KMS-11 (cell line): Measurements from ENCODE around the gene BTBD16.

Experiments
- H2AFZ ChIP-seq: fragments of 200-600 bp; sonication (generic); 2 replicates; pipeline ENCODE4 v1.6.1; 2016; ENCODE audit warnings: antibody characterized with exemption, mixed run types, low read depth
- H3K27ac ChIP-seq: fragments of 200-600 bp; sonication (generic); 2 replicates; pipeline ENCODE4 v1.6.1; 2016; ENCODE audit warnings: mild to moderate bottlenecking, mixed run types
- H3K27me3 ChIP-seq: fragments of 200-600 bp; sonication (generic); 2 replicates; pipeline ENCODE4 v1.6.1; 2017; ENCODE audit warnings: mild to moderate bottlenecking, low read depth, mixed run types, moderate library complexity; ENCODE audit not compliant: insufficient read depth
- H3K36me3 ChIP-seq: fragments of 200-600 bp; sonication (generic); 2 replicates; pipeline ENCODE4 v1.6.1; 2017; ENCODE audit warnings: mild to moderate bottlenecking, mixed run types; ENCODE audit not compliant: insufficient read depth
- H3K4me1 ChIP-seq: fragments of 200-600 bp; sonication (generic); 2 replicates; pipeline ENCODE4 v1.6.1; 2016; ENCODE audit warnings: mild to moderate bottlenecking, low read depth, mixed run types; ENCODE audit not compliant: poor library complexity, severe bottlenecking
- H3K4me2 ChIP-seq: fragments of 200-600 bp; sonication (generic); 2 replicates; pipeline ENCODE4 v1.7.0; 2016; ENCODE audit warnings: mild to moderate bottlenecking, mixed run types
- H3K4me3 ChIP-seq: fragments of 200-600 bp; sonication (generic); IDR thresholded peaks from 2 replicates; pipeline ENCODE4 v1.6.1; 2017; ENCODE audit warnings: low read depth, low read length, mixed read lengths; ENCODE audit not compliant: insufficient read depth
- H3K79me2 ChIP-seq: fragments of 200-600 bp; sonication (generic); 2 replicates; pipeline ENCODE4 v1.6.1; 2016; ENCODE audit warnings: low read depth, mixed run types; ENCODE audit not compliant: insufficient read depth
- H3K9ac ChIP-seq: fragments of 200-600 bp; sonication (generic); 2 replicates; pipeline ENCODE4 v1.6.1; 2016; ENCODE audit warnings: mild to moderate bottlenecking, mixed run types
- H4K20me1 ChIP-seq: fragments of 200-600 bp; sonication (generic); 2 replicates; pipeline ENCODE4 v1.6.1; 2016; ENCODE audit warnings: mild to moderate bottlenecking, mixed run types; ENCODE audit not compliant: insufficient read depth
- CTCF ChIP-seq: fragments of 200-600 bp; sonication (generic); conservative IDR thresholded peaks from 2 replicates; pipeline ENCODE4 v1.6.1; 2017; ENCODE audit warnings: low read depth, mild to moderate bottlenecking, antibody characterized with exemption, low read length, moderate library complexity, mixed read lengths

Gene BTBD16

GRCh38 chr10:122244001-122244975 is 26.8 kb upstream of the BTBD16 start:
- H4K20me1 ChIP-seq = no peaks in the 10 kb centered on the region
- no peak overlapping the region for H3K4me2 ChIP-seq
- no peak overlapping the region for H3K9ac ChIP-seq
- no peaks in the 10 kb centered on the region for H3K27me3 ChIP-seq
- no peak overlapping the region for H3K4me3 ChIP-seq
- no peak for TF ChIP-seq CTCF
- no peaks in the 10 kb centered on the region for H3K36me3 ChIP-seq
- no peak overlapping the region for H3K27ac ChIP-seq
- no peak overlapping the region for H2AFZ ChIP-seq
- H3K79me2 ChIP-seq = no peaks in the 10 kb centered on the region
- H3K4me1 ChIP-seq = no peaks in the 10 kb centered on the region

- no peak overlapping the region for H3K4me2 ChIP-seq
- TF ChIP-seq CTCF = no peak
- no peak overlapping the region for H2AFZ ChIP-seq
- no peak overlapping the region for H3K27ac ChIP-seq
- H4K20me1 ChIP-seq = no peaks in the 10 kb centered on the region
- H3K79me2 ChIP-seq = no peaks in the 10 kb centered on the region
- no peaks in the 10 kb centered on the region for H3K4me1 ChIP-seq
- no peaks in the 10 kb centered on the region for H3K27me3 ChIP-seq
- H3K4me3 ChIP-seq = no peak overlapping the region
- no peaks in the 10 kb centered on the region for H3K36me3 ChIP-seq
- no peak overlapping the region for H3K9ac ChIP-seq
Measured at GRCh38 chr10:122245136-122245535, 26.0 kb upstream of the BTBD16 start.

- Histone ChIP-seq H3K27ac (no peak overlapping the region), H3K4me2 (no peak overlapping the region), H2AFZ (no peak overlapping the region), H3K4me1 (no peaks in the 10 kb centered on the region), H3K27me3 (no peaks in the 10 kb centered on the region), H3K79me2 (no peaks in the 10 kb centered on the region), H3K36me3 (no peaks in the 10 kb centered on the region), H3K4me3 (no peak overlapping the region), H4K20me1 (no peaks in the 10 kb centered on the region), H3K9ac (no peak overlapping the region)
- TF ChIP-seq CTCF = no peak
Measured at GRCh38 chr10:122245897-122246296, 25.2 kb upstream of the BTBD16 start.

- Histone ChIP-seq H3K36me3 (no peaks in the 10 kb centered on the region), H3K27me3 (no peaks in the 10 kb centered on the region), H3K4me3 (no peak overlapping the region), H3K27ac (no peak overlapping the region), H2AFZ (no peak overlapping the region), H3K4me2 (no peak overlapping the region), H3K9ac (no peak overlapping the region), H3K79me2 (no peaks in the 10 kb centered on the region), H4K20me1 (no peaks in the 10 kb centered on the region), H3K4me1 (no peaks in the 10 kb centered on the region)
- no peak for TF ChIP-seq CTCF
Measured at GRCh38 chr10:122246830-122247520, 24.1 kb upstream of the BTBD16 start.
